Memory B cell (primary cell): ENCODE results near the gene PTPA.

Experiments
- ATAC-seq: fragments of 150-1000 bp; cut with Tn5 transposase; 2 replicates; pipeline ENCODE4 v1.10.0; 2021; ENCODE audit warnings: low read depth, mild to moderate bottlenecking, moderate library complexity
- DNase-seq, 2 donors: peaks; one replicate each; pipeline ENCODE4 v3.0.0; 2022; ENCODE audit warnings: low spot score in 2 of 2
- H3K27ac Mint-ChIP-seq: one replicate; pipeline ENCODE4 v1.8.0; 2022; ENCODE audit warnings: mild to moderate bottlenecking, moderate library complexity, mixed read lengths
- H3K27me3 Mint-ChIP-seq: one replicate; pipeline ENCODE4 v1.8.0; 2022; ENCODE audit warnings: mixed read lengths
- H3K36me3 Mint-ChIP-seq: one replicate; pipeline ENCODE4 v1.8.0; 2022; ENCODE audit warnings: mild to moderate bottlenecking, mixed read lengths
- H3K4me1 Mint-ChIP-seq: one replicate; pipeline ENCODE4 v1.8.0; 2022; ENCODE audit warnings: mixed read lengths
- H3K4me3 Mint-ChIP-seq: one replicate; pipeline ENCODE4 v1.8.0; 2022; ENCODE audit warnings: mild to moderate bottlenecking, moderate library complexity, mixed read lengths
- H3K9me3 Mint-ChIP-seq: one replicate; pipeline ENCODE4 v1.8.0; 2022; ENCODE audit warnings: mixed read lengths

PTPA gene

GRCh38 chr9:129076640-129077037 lies 34.6 kb upstream of the PTPA start:
- H3K36me3 Mint-ChIP-seq = no peaks in the 10 kb centered on the region
- DNase-seq = no peak
- H3K27ac Mint-ChIP-seq = no peak overlapping the region
- H3K4me3 Mint-ChIP-seq = no peak overlapping the region
- H3K4me1 Mint-ChIP-seq = peaks cover 6% of the 10 kb centered on the region
- no peak for ATAC-seq
- no peaks in the 10 kb centered on the region for H3K27me3 Mint-ChIP-seq
- no peaks in the 10 kb centered on the region for H3K9me3 Mint-ChIP-seq

GRCh38 chr9:129077236-129077635 lies 34.0 kb upstream of the PTPA start:
- Mint-ChIP-seq H3K9me3 (no peaks in the 10 kb centered on the region), H3K36me3 (no peaks in the 10 kb centered on the region), H3K27me3 (no peaks in the 10 kb centered on the region), H3K4me3 (no peak overlapping the region), H3K4me1 (peaks cover 9% of the 10 kb centered on the region), H3K27ac (no peak overlapping the region)
- no peak for ATAC-seq
- DNase-seq = no peak

GRCh38 chr9:129078691-129079503 lies 32.3 kb upstream of the PTPA start:
- H3K9me3 Mint-ChIP-seq = no peaks in the 10 kb centered on the region
- no peak for DNase-seq
- H3K27ac Mint-ChIP-seq = no peak overlapping the region
- H3K36me3 Mint-ChIP-seq = no peaks in the 10 kb centered on the region
- no peaks in the 10 kb centered on the region for H3K27me3 Mint-ChIP-seq
- peak overlapping the region; percentile 80 for H3K4me3 Mint-ChIP-seq
- peaks cover 15% of the 10 kb centered on the region for H3K4me1 Mint-ChIP-seq
- ATAC-seq = no peak

- Mint-ChIP-seq H3K27ac (no peak overlapping the region), H3K27me3 (no peaks in the 10 kb centered on the region), H3K36me3 (no peaks in the 10 kb centered on the region), H3K4me1 (peaks cover 15% of the 10 kb centered on the region), H3K4me3 (peak overlapping the region; percentile 80), H3K9me3 (no peaks in the 10 kb centered on the region)
- DNase-seq (no peak), ATAC-seq (no peak)
Observed at GRCh38 chr9:129079829-129080228, 31.4 kb upstream of the PTPA start.

GRCh38 chr9:129080298-129080600 lies 31.0 kb upstream of the PTPA start:
- ATAC-seq (no peak), DNase-seq (no peak)
- no peaks in the 10 kb centered on the region for H3K9me3 Mint-ChIP-seq
- H3K27ac Mint-ChIP-seq = no peak overlapping the region
- peaks cover 15% of the 10 kb centered on the region for H3K4me1 Mint-ChIP-seq
- peak overlapping the region; percentile 80 for H3K4me3 Mint-ChIP-seq
- no peaks in the 10 kb centered on the region for H3K27me3 Mint-ChIP-seq
- peaks cover 3% of the 10 kb centered on the region for H3K36me3 Mint-ChIP-seq

- H3K4me3 Mint-ChIP-seq = peak within 1 kb of the TSS; percentile 80
- ATAC-seq (peak; percentile 89), DNase-seq (peak; percentile 96 to 97)
- H3K36me3 Mint-ChIP-seq = peaks cover 3% of the 10 kb centered on the region
- peaks cover 15% of the 10 kb centered on the region for H3K4me1 Mint-ChIP-seq
- peak within 1 kb of the TSS; percentile 10 for H3K27ac Mint-ChIP-seq
- no peaks in the 10 kb centered on the region for H3K27me3 Mint-ChIP-seq
- H3K9me3 Mint-ChIP-seq = no peaks in the 10 kb centered on the region
Observed at GRCh38 chr9:129080601-129081387, 30.4 kb upstream of the PTPA start, which contains the start of gene DOLPP1. Gene DOLPP1 (plus strand): TSS chr9:129081111. CDS start chr9:129081132, 21 bp downstream.

GRCh38 chr9:129081388-129081904 lies 29.8 kb upstream of the PTPA start:
- peak overlapping the region; percentile 80 for H3K4me3 Mint-ChIP-seq
- H3K36me3 Mint-ChIP-seq = peaks cover 3% of the 10 kb centered on the region
- ATAC-seq (no peak), DNase-seq (no peak)
- no peaks in the 10 kb centered on the region for H3K27me3 Mint-ChIP-seq
- peak overlapping the region; percentile 10 for H3K27ac Mint-ChIP-seq
- no peaks in the 10 kb centered on the region for H3K9me3 Mint-ChIP-seq
- peaks cover 15% of the 10 kb centered on the region for H3K4me1 Mint-ChIP-seq

- H3K9me3 Mint-ChIP-seq = no peaks in the 10 kb centered on the region
- peaks cover 11% of the 10 kb centered on the region for H3K4me1 Mint-ChIP-seq
- H3K27ac Mint-ChIP-seq = no peak overlapping the region
- no peak for ATAC-seq
- H3K27me3 Mint-ChIP-seq = no peaks in the 10 kb centered on the region
- DNase-seq = no peak
- H3K4me3 Mint-ChIP-seq = no peak overlapping the region
- H3K36me3 Mint-ChIP-seq = peaks cover 5% of the 10 kb centered on the region
Observed at GRCh38 chr9:129084087-129084486, 27.1 kb upstream of the PTPA start.

- no peaks in the 10 kb centered on the region for H3K27me3 Mint-ChIP-seq
- DNase-seq (no peak), ATAC-seq (no peak)
- H3K4me1 Mint-ChIP-seq = no peaks in the 10 kb centered on the region
- no peak overlapping the region for H3K27ac Mint-ChIP-seq
- H3K36me3 Mint-ChIP-seq = peaks cover 5% of the 10 kb centered on the region
- no peaks in the 10 kb centered on the region for H3K9me3 Mint-ChIP-seq
- H3K4me3 Mint-ChIP-seq = no peak overlapping the region
Observed at GRCh38 chr9:129089246-129089645, 22.0 kb upstream of the PTPA start.

GRCh38 chr9:129093602-129094386 lies 17.4 kb upstream of the PTPA start:
- ATAC-seq (no peak), DNase-seq (no peak)
- Mint-ChIP-seq H3K9me3 (no peaks in the 10 kb centered on the region), H3K4me3 (no peak overlapping the region), H3K27ac (no peak overlapping the region), H3K36me3 (no peaks in the 10 kb centered on the region), H3K4me1 (no peaks in the 10 kb centered on the region), H3K27me3 (no peaks in the 10 kb centered on the region)

GRCh38 chr9:129094387-129095169 lies 16.6 kb upstream of the PTPA start:
- DNase-seq = no peak
- Mint-ChIP-seq H3K36me3 (no peaks in the 10 kb centered on the region), H3K27ac (no peak overlapping the region), H3K27me3 (no peaks in the 10 kb centered on the region), H3K4me1 (no peaks in the 10 kb centered on the region), H3K9me3 (no peaks in the 10 kb centered on the region), H3K4me3 (no peak overlapping the region)
- no peak for ATAC-seq

- no peaks in the 10 kb centered on the region for H3K27me3 Mint-ChIP-seq
- H3K9me3 Mint-ChIP-seq = no peaks in the 10 kb centered on the region
- no peaks in the 10 kb centered on the region for H3K36me3 Mint-ChIP-seq
- H3K4me1 Mint-ChIP-seq = no peaks in the 10 kb centered on the region
- no peak overlapping the region for H3K27ac Mint-ChIP-seq
- H3K4me3 Mint-ChIP-seq = no peak overlapping the region
- ATAC-seq (no peak), DNase-seq (no peak)
Observed at GRCh38 chr9:129095170-129095667, 16.0 kb upstream of the PTPA start.

- H3K4me1 Mint-ChIP-seq = no peaks in the 10 kb centered on the region
- no peaks in the 10 kb centered on the region for H3K36me3 Mint-ChIP-seq
- peaks cover 2% of the 10 kb centered on the region for H3K27me3 Mint-ChIP-seq
- ATAC-seq (no peak), DNase-seq (no peak)
- H3K4me3 Mint-ChIP-seq = no peak overlapping the region
- no peaks in the 10 kb centered on the region for H3K9me3 Mint-ChIP-seq
- H3K27ac Mint-ChIP-seq = no peak overlapping the region
Observed at GRCh38 chr9:129095908-129096307, 15.3 kb upstream of the PTPA start.
